Measurements from ENCODE around the gene ZNF311.

ZNF311 gene

GRCh38 chr6:29005183-29005885 is at the start of gene ZNF311:
Gene ZNF311, minus strand, starts transcription at chr6:29005315. Its CDS starts 1,361 bp downstream, at chr6:29003954.
- TF ChIP-seq POLR2A (IDR thresholded peaks at IDR 0.05; ENCODE audit: low read length) = peak; percentile 73
- TF ChIP-seq GATA1 (IDR thresholded peaks at IDR 0.05; ENCODE audit: low read depth, low read length) = no peak
- DNase-seq = peak; percentile 84 to 89

- no peak for DNase-seq
- TF ChIP-seq POLR2A (IDR thresholded peaks at IDR 0.05; ENCODE audit: low read length) = no peak
- no peak for TF ChIP-seq GATA1 (IDR thresholded peaks at IDR 0.05; ENCODE audit: low read depth, low read length)
Observed at GRCh38 chr6:29051680-29052079, 46.6 kb upstream of the ZNF311 start.

- no peak for DNase-seq
- TF ChIP-seq POLR2A (IDR thresholded peaks at IDR 0.05; ENCODE audit: low read length) (no peak), GATA1 (IDR thresholded peaks at IDR 0.05; ENCODE audit: low read depth, low read length) (no peak)
Observed at GRCh38 chr6:29045075-29045474, 40.0 kb upstream of the ZNF311 start, which contains the start of gene OR2W1. Gene OR2W1, minus strand, starts transcription at chr6:29045175. Its CDS starts 0 bp downstream, at chr6:29045175.

GRCh38 chr6:29035951-29036350 is 30.8 kb upstream of the ZNF311 start:
- DNase-seq = no peak
- TF ChIP-seq POLR2A (IDR thresholded peaks at IDR 0.05; ENCODE audit: low read length) (no peak), GATA1 (IDR thresholded peaks at IDR 0.05; ENCODE audit: low read depth, low read length) (no peak)

GRCh38 chr6:29028821-29029220 is 23.7 kb upstream of the ZNF311 start:
- no peak for TF ChIP-seq POLR2A (IDR thresholded peaks at IDR 0.05; ENCODE audit: low read length)
- no peak for TF ChIP-seq GATA1 (IDR thresholded peaks at IDR 0.05; ENCODE audit: low read depth, low read length)
- DNase-seq = no peak

- TF ChIP-seq POLR2A (IDR thresholded peaks at IDR 0.05; ENCODE audit: low read length) (no peak), GATA1 (IDR thresholded peaks at IDR 0.05; ENCODE audit: low read depth, low read length) (no peak)
- DNase-seq = no peak
Observed at GRCh38 chr6:29025927-29026585, 20.9 kb upstream of the ZNF311 start.

- no peak for DNase-seq
- TF ChIP-seq POLR2A (IDR thresholded peaks at IDR 0.05; ENCODE audit: low read length) = no peak
- TF ChIP-seq GATA1 (IDR thresholded peaks at IDR 0.05; ENCODE audit: low read depth, low read length) = no peak
Observed at GRCh38 chr6:29021434-29021833, 16.3 kb upstream of the ZNF311 start.

- no peak for DNase-seq
- TF ChIP-seq GATA1 (IDR thresholded peaks at IDR 0.05; ENCODE audit: low read depth, low read length) = no peak
- TF ChIP-seq POLR2A (IDR thresholded peaks at IDR 0.05; ENCODE audit: low read length) = no peak
Observed at GRCh38 chr6:29019629-29020028, 14.5 kb upstream of the ZNF311 start.

GRCh38 chr6:29017428-29017802 is 12.3 kb upstream of the ZNF311 start:
- no peak for DNase-seq

GRCh38 chr6:29016559-29017427 is 11.7 kb upstream of the ZNF311 start:
- peak; percentile 89 to 91 for DNase-seq
- no peak for TF ChIP-seq GATA1 (IDR thresholded peaks at IDR 0.05; ENCODE audit: low read depth, low read length)
- no peak for TF ChIP-seq POLR2A (IDR thresholded peaks at IDR 0.05; ENCODE audit: low read length)

More at GRCh38 chr6:29017428-29017802, 12.3 kb upstream of the ZNF311 start:
- TF ChIP-seq GATA1 (IDR thresholded peaks at IDR 0.05; ENCODE audit: low read depth, low read length) (no peak), POLR2A (IDR thresholded peaks at IDR 0.05; ENCODE audit: low read length) (no peak)

GRCh38 chr6:29014729-29015608 is 9.9 kb upstream of the ZNF311 start:
- DNase-seq = peak in 1 of 2 experiments; percentile 30
- TF ChIP-seq GATA1 (IDR thresholded peaks at IDR 0.05; ENCODE audit: low read depth, low read length) = no peak
- no peak for TF ChIP-seq POLR2A (IDR thresholded peaks at IDR 0.05; ENCODE audit: low read length)

- DNase-seq = peak; percentile 75 to 85
- no peak for TF ChIP-seq GATA1 (IDR thresholded peaks at IDR 0.05; ENCODE audit: low read depth, low read length)
- TF ChIP-seq POLR2A (IDR thresholded peaks at IDR 0.05; ENCODE audit: low read length) = peak; percentile 34
Observed at GRCh38 chr6:29011276-29011734, 6.2 kb upstream of the ZNF311 start.

- no peak for TF ChIP-seq POLR2A (IDR thresholded peaks at IDR 0.05; ENCODE audit: low read length)
- DNase-seq = no peak
Observed at GRCh38 chr6:29009358-29009757, 4.2 kb upstream of the ZNF311 start.
